Ureter (tissue), 1 donor: ENCODE results near the gene TTC7B. TPM values are rescaled to one million over a fixed set of nuclear protein-coding genes. Genes with fewer than 3 reads are reported as not detected.

Experiments used
- DNase-seq: peaks from one replicate; pipeline ENCODE4 v3.0.0-alpha.2; 2020; ENCODE audit warnings: low spot score
- total RNA-seq: library from RNA; stranded (reverse); gene quantifications from one replicate; pipeline ENCODE4 v1.2.4, GENCODE V29; 2023
- donor health status: DM: yes; HTN: yes; CAD: no.

The TTC7B gene
- total RNA-seq, 1 donor from 2014 or later: 68.8 TPM

DNA sequence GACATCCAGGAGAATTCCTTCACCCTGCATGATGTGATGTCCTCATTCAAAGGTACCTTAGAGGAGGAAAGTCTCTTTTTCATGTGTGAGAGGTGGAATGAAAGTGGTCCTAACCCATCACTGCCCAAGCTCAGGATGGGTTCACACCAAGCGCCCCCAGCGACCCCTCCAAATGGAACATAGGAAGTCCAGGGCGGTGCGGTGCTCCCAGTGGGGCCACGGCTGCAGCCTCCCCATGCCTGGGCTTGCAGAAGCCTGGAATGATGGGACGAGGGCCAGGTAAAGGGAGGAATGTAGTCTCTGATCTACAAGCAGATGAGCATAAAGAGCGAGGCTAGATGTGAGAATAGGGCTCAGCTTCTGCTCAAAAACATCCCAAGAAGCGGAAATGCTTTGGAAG lies 196.3 kb downstream of the TTC7B start:
- DNase-seq: no peak

DNA sequence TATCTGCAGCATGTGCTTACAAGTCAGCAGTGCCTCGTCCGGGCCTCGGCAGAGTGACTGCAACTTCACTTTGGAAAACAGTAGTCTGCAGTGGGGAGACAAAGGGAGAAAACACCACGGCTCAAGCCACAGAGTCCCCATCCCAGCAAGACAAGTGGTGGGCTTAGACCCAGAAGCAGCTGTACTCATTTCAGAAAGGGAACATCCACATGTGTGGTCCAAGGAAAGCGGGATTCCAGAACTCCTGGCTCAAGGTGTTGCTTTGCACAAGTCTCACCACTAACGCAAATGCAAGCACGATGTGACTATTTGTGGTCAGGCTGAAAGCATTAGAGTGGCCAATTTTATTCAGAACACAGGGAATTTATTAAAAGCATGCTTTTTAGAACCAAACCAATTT lies 198.3 kb downstream of the TTC7B start:
- no peak for DNase-seq

GRCh38 chr14:90616881-90617280 lies 199.3 kb downstream of the TTC7B start:
- no peak for DNase-seq

DNA sequence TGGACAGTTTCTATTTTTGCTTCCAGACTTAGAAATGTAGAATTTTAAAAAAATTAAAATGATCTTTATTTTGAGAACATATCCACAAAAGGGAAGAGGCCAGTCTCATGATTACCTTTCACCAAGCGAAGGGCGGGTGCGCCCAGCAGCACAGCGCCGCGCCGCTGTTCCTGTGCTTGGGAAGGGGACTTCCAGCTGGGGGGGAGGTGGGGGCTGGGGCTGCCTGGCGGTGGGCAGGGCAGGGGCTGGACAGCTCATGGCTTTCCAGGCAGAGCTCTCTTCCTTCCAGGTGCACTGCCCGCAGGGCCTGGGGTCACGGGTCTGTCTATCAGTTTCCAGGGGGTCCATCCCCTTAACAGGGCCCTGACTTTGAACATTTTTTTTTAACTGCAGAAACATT lies 199.9 kb downstream of the TTC7B start:
- no peak for DNase-seq

DNA sequence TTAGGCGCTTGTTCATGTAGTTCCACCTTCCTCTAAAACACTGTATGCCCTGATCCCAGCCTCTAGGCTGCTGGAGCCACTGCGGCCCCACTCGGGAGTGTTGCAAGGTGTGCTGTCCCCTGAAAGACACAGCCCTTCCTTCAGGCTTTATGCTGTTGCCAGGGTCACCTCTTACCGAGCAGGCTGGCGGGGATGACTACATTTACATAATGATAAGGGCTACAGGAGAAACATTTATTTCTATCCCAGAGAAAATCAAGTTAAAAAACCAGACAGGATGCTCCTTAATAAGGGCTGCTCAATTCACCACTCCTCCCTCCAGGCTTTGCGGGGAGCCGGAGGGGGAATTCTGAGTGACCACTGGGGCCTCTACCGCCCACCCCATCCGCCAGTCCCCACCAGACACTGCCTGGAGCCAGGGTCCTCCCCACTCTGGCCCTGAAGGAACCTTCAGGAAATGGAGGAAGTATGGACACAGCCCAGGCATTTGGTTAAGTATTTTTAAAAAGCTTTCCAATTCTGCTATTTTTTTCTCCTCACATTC lies 200.6 kb downstream of the TTC7B start:
- no peak for DNase-seq

DNA sequence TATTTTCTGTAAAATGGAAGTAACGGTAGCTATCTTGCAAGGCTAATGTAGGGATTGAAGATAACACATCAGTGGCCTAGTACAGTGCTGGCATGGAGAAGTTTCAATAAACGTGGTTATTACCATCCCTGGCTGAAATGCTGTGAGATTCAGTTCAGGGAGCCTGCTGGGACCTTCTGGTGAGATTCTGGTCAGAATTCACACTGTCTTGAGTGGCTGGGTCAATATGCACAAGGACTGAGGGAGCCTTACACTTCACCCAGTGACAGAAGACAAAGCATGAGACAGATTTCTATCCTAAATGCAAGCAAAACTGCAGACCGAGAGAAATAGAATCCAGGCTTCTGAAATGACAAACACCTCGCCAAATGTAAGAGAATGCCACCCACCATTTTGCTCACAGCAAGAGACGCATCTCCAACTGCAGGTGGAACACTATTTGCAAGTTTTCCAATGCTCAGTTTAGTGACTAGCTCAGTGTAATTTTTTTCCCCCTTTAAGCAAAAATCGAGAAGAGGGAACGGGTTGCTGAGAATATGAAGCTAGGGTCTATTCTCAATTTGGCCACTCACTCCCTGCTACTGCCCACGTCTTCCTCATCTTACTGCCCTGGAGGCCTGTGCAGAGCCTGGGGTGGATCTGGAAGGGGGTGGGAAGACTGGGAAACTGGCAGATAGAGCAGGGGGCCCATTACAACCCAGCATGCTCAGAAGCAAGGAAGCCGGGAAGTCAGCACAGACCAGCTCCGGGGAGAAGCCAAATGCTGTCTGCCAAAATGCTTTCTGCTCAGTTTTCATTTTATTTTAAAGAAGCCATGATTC lies 201.3 kb downstream of the TTC7B start:
- DNase-seq: no peak

- DNase-seq: no peak
Observed at GRCh38 chr14:90613997-90614396, 202.2 kb downstream of the TTC7B start.

- no peak for DNase-seq
Observed at GRCh38 chr14:90613453-90613852, 202.8 kb downstream of the TTC7B start.

- no peak for DNase-seq
Observed at GRCh38 chr14:90612801-90613200, 203.4 kb downstream of the TTC7B start.

DNA sequence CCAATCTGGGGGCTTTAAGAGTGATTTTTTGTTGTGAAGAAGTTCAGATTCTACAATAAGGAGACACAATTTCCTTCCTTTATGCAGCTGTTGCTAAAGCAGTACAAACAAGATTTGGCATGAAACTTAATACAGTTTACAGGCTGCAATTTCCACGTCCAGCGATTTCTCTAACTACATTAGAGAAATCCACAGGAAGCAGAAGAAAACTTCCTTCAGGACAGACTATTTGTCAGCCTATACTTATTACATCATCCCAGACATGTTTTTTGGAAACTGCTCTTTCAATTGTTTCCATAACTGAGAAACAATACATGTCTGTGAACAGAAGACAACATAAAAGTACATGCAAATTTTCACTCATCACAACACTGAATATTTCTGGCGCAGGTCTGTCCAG lies 204.3 kb downstream of the TTC7B start:
- no peak for DNase-seq

- DNase-seq: no peak
Observed at GRCh38 chr14:90611501-90611900, 204.7 kb downstream of the TTC7B start.

DNA sequence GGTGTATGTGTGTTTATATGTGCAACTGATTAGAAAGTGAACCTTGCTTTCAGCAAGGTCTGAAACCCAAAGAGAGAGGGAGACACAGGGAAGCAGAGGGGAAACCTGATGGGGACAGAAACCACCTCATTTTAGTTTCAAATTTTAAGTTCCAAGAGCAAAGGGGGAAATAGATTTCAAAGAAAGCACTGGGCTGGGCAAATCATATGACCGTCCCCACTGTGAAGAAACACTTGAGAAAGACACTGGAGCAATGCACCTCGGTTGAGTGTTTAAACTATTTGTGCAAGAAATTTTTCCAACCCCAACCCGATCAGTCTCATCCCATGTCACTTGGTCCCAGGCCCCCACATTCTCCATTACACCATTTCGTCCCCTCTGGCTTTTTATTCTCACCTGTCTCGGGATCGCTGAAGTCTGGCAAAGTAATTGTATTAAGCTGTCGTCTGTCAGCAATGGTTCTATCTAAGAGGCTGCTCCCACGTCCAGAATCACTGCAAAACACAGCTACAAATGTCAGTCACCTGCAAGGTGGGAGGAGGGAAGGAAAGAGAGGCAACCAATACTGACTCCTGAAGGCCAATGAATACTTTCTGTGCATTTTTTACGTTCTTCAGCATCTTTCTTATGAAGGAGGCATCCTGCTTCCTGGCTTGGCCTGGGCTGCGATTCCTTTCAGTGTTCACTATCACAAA lies 205.7 kb downstream of the TTC7B start:
- no peak for DNase-seq

DNA sequence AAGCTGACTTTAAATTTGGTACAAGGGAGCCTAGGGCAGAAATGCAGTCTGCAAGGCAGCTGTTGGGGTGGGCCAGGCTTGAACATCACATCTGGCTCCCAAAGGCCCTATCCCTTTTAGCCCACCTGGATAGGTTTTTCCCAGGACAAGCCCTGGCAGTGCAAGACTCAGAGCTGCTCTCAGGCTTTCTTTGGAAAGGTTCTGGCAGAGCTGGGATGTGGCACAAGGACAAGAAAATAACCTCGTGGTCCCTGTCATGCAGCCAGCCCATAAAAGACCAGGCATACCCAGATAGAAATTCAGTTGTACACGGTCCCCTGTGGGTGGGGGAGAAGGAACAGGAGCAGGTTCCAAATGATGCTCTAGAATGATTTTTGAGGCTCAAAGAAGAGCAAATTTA lies 206.9 kb downstream of the TTC7B start:
- peak; percentile 53 for DNase-seq

- DNase-seq: no peak
Observed at GRCh38 chr14:90608929-90609341, 207.3 kb downstream of the TTC7B start.

DNA sequence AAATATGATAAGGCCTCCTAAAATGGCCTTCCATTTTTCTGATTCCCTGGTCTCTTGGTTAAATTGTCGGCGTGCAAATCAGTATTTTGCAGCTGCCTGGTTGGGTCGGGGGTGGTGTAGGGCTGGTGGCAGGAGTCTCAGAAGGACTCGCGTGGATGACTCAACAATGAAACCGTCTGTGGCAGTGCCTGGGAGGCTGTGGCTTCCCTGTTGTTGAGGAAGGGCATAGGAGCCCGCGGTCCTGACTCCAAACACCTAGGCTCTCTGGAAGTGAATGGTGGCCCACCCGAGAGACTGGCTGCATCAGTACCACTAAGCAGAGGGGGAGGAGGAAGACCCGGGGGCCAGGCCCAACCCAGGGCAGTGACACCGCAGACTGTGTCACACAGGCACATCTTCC lies 207.9 kb downstream of the TTC7B start:
- no peak for DNase-seq

- DNase-seq: no peak
Observed at GRCh38 chr14:90607141-90607540, 209.1 kb downstream of the TTC7B start.

DNA sequence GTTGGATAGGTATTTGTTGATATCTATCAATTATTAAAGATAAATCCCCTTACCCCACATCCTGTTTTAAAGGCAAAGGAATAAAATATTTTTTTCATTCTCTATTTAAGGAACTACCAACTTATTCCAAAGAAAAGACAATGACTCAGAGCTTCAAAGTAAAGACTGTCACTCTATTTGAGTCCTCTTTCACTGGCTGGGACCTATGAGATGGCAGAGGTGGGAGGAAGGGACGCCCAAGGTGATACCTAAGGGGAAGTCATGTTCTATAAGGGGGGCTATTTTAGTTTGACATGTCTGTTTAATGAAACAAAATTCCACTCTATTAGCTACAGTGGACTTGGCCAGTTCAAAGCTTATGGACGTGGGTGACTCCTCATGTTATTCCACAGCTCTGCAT lies 209.8 kb downstream of the TTC7B start:
- no peak for DNase-seq

GRCh38 chr14:90605430-90605829 lies 210.8 kb downstream of the TTC7B start:
- no peak for DNase-seq

GRCh38 chr14:90604356-90604755 lies 211.9 kb downstream of the TTC7B start:
- no peak for DNase-seq

DNA sequence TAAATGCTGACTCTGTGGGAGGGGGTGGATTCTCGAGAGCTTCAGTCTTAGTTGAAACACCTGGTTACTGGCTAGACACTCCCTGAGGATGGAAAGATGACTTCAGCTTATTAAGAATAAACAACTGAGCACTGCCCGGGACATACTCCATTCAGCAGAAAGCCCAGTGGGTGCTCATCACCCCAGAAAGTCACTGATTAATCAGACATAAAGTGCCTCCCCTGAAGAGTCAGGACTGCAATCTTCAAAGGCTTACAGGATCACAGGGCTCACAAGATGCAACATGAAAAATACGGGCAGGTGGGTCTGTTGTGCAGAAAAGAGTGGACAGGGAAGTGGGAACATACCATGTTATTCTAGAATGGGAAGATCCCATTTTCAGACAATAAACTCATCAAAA lies 212.4 kb downstream of the TTC7B start:
- no peak for DNase-seq

DNA sequence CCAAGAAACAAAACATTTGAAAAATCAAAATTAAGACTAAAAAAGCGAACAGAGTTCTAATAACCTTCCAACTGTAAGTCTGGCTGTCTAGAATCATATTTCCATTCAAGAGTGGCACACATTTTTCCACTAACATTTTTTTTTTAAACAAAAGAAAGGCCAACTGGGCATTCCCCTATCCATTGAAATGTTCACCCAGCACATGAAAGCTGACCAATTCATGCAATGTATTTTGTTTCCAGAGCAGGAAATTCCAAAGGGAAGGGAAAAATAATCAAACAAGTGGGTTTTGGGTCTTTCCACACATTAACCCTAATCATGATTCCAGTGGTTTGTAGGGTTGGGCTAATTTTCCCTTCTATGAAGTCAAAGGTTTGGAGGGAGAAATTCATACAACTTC lies 212.9 kb downstream of the TTC7B start:
- no peak for DNase-seq

DNA sequence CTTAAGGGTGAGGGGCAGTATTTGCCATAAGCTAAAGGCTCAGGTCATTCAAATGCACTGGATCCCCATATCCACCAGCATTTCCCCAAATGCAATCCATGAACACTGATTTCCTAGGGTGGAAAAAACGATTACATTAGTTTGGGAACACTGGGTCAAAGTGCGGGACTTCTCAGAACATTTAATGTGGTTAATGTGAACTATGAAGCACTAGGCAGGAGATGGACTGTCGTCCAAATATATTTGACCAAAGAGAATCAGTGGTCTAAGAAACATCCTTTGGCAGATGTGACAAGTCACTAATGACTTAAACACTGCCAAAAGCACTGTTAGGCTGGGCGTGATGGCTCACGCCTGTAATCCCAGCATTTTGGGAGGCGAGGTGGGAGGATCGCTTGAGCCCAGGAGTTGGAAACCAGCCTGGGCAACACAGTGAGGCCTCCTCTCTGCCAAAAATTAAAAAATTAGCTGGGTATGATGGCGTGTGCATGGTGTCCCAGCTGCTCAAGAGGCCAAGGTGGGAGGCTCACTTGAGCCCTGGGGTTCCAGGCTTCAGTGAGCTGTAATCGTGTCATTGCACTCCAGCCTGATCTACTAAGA lies 214.0 kb downstream of the TTC7B start:
- no peak for DNase-seq

DNA sequence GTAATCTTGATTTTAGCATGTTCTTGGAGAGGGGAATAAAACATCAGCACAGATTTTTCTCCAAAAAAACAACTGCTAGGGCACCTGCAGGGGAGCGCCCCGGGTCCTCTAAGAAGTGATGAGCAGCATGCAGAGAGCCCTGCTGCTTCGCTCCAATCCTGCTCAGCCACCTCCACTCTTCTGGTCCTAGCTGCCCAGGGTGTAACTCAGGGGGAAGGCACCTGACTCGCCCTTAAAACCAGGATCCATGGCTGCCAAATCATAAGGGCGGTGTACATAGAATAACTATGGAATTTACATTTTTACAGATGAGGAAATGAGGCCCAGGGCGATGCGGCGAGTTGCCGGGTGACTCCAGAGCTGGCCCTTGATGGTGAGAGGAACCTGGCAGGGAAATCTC lies 214.7 kb downstream of the TTC7B start:
- DNase-seq: no peak
